Forelimb muscle (tissue), 1 donor: ENCODE results near the gene GDAP1L1. TPM values are rescaled to one million over a fixed set of nuclear protein-coding genes. Genes with fewer than 3 reads are reported as not detected.
A peak's percentile ranks its signal among the peaks of the same experiment; 100 is the strongest.
"Not testable (repeated sequence)": the region's sequence is repeated elsewhere in the genome, so short reads cannot be mapped to it uniquely, and the experiment has no call there.

Experiments
- DNase-seq: peaks from one replicate; pipeline ENCODE4 v3.0.0-alpha.2; 2013; ENCODE audit warnings: low read depth
- polyA plus RNA-seq: library from polyadenylated mRNA; unstranded; fragments of 120-200 nt; gene quantifications from one replicate; pipeline ENCODE4 v1.2.1, GENCODE V29; 2013; ENCODE audit not compliant: insufficient read length

GDAP1L1 gene
- polyA plus RNA-seq, 1 donor: 0.46 TPM

- no peak for DNase-seq
Observed at GRCh38 chr20:44302026-44302669, 55.0 kb downstream of the GDAP1L1 start.

- DNase-seq: no peak
Observed at GRCh38 chr20:44302736-44303135, 55.6 kb downstream of the GDAP1L1 start.

DNA sequence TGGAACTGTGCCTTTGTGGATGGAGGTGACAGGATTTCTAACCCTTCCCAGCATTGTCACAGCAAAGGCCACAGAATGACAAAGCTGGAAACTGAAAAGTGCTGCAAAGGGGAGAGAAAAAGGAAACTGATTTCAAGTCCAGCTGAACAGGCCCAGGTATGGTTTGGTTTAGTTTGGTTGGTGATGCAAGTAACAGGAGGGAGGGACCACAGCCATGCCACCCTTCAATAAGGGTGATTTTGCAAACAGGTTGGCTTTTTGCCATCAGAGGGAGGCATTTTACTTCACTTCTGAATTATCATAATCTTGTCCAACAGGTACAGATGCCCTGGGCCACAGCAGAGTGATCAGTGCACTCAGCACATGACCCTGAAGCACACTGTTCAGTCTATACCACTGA, 57.3 kb downstream of the GDAP1L1 start:
- no peak for DNase-seq

GRCh38 chr20:44306927-44307326, 59.8 kb downstream of the GDAP1L1 start:
- no peak for DNase-seq

DNA sequence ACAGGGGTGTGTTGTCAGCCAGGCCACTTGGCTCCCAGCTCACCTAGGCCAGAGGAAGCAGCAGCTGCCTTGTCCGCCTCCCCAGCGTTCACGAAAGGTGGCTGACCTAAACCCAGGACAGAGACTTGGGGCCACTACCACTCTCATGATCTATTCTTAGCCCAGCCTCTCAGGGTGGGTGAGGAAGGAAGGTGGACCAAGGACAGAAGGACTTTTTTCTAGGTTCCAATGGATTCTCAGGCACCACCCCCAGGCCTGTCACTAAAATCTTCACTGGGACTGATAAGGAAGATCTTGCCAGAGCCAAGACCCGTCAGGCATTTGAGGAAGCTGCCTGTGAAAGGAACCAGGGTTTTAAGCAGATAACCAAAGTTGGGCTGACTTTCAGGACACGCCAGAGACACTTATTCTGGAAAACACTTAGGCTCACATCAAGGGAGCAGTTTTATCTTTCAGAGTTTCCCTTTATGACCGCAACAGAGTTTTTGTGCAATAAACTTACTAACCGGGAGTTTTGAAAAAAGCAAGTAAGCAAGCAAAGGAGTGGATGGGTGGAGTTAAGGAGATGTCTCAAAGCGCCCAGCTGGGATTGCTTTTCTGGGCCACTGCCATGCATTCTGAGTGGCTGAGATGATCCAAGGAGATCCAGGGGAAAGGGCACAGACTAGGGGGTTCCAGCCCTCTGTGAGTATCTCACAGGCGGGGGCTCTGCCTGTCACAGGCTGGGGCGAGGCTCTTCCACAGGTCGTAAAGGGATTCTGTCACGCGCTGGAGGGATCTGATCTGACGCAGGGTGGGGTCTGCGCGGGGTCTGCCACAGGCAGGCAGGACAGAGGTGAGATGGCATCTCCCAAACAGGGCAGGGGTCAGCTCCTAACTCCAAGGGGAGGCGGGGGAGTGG, 62.9 kb downstream of the GDAP1L1 start:
- no peak for DNase-seq

DNA sequence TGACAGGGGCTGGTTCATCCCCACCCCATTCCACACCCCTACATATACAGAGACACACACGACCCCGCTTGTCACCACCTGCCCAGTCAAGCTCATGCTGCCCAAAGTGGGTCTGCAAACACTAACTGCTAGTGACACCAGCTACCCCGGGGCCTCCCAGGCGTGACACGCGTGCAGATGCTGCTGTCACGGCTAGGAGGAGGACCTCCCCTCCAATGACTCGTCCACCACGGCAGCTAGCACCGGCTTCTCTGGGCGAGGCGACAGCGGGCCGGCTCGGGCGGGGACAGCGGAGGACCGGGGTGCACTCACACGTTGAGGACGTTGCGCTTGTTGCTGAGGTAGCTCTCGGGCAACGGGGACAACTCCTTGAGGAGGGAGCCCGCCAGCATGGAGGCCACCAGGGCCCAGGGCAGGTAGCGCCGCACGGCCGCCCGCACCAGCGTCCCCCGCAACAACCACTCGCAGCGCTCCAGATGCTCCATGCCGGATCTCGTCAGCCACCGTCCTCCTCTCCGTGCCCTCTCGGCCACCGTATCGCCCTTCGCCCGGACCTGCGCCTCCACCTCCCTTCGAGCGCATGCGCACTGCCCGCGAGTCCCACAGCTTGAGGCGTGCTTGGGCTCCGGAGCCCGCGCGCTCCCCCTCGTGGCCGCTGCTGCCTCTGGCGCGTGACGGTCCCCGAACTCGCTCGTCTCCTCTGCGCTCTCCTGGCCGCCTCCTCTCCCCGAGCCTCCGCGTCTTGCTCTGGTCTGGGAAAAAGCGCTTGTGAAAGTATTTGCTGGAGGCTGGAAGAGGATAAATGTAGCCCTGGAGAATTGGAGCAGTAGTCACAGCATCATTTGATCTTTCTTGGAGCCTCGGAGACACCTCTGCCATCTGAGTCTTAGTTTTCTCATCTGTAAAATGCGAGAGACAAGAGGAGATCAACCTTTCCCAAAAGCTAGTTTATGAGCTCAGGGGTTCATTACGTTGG, 63.8 kb downstream of the GDAP1L1 start, which contains the start of gene FITM2:
Gene FITM2 (minus strand): TSS at position 539 of the 976 bp plus-strand sequence. CDS start 54 bp downstream, at position 485.
- DNase-seq: peak; percentile 93

DNA sequence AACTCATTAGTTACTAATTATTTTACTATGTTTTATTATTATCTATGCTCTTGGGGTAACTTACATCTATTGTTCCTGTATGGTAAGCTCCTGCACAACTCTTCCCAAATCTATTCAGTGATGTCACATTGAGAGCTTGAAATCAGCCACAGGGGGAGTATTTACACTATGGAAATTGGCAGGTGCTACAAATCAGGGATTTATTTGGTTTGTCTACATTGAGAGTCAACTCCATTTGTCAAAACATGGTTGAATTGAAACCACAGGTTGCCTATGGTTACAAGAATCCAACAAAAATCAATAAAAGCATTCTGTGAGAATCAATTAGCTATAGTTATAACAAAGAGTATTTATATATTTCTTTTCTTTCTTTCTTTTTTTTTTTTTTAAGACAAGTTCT, 67.8 kb downstream of the GDAP1L1 start:
- no peak for DNase-seq

DNA sequence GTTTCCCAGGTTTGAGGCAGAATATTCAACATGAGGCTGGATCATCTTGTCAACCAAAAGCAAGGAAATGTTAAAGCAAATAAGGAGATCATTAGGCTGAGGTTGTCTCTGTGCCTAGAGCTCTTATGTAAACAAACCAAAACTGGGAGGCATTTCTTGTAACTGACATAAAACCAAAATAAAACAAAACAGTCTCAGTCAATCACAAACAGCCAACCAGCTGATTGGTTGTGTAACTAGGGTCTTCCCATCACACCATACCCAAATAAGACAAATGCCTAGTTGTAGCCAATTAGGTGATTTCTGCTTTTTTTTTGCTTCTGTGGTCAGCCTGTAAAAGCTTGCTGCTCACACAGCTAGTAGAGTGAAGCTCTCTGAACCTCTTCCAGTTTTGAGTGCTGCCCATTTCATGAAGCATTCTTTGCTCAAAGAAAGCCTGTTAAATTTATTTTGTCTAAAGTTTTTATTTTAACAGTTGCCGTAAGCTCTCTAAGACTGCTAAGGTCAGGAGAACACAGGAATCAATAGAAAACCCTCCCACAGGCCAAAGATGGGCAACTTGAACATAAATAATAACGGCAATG, 72.8 kb downstream of the GDAP1L1 start:
- DNase-seq: no peak

GRCh38 chr20:44324343-44324742, 77.2 kb downstream of the GDAP1L1 start:
- DNase-seq: no peak

DNA sequence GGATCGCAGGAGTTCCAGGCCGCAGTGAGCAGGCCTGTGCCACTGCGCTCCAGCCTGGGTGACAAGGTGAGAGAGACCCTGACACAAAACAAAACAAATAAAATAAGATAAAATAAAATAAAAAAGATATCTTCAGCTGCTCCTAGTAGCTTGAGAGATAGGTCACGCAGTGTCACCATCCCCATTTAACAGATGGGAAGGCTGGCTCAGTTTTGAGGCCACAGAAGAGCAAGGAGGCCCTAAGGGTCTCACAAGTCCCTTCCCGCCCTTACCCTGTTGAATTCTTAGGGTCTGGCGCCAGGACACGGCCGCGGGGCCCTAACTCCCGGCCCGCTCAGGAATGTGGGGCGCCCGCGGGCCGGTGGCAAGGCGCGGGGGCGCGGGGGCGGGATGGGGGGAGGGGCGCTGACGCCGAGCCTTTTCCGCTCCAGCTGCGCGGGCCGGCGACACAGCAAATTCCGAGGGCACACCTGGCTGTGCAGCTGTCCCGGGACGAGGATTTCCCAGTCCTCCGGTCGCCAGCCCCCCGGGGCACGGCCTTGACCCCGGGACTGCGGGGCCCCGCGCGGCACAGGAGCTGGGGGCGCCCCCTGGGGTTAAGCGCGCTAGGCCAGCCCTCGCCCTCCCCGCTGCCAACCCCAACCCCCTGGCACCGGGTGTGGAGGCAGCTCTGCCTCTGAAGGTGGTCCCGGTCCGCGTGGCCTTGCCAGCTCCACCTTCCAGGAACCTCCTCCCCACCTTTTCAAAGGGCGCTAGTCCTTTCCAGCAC, 79.5 kb downstream of the GDAP1L1 start:
- DNase-seq: no peak

DNA sequence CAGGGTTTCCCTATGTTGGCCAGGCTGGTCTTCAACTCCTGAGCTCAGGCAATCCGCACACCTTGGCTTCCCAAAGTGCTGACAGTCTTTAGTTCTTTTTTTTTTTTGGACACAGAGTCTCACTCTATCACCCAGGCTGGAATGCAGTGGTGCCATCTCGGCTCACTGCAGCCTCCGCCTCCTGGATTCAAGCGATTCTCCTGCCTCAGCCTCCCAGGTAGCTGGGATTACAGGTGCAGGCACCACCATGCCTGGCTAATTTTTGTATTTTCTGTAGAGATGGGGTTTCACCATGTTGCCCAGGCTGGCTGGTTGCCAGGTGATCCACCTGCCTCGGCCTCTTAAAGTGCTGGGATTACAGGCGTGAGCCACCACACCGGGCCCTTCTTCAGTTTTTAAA, 80.6 kb downstream of the GDAP1L1 start:
- DNase-seq: not testable (repeated sequence)

DNA sequence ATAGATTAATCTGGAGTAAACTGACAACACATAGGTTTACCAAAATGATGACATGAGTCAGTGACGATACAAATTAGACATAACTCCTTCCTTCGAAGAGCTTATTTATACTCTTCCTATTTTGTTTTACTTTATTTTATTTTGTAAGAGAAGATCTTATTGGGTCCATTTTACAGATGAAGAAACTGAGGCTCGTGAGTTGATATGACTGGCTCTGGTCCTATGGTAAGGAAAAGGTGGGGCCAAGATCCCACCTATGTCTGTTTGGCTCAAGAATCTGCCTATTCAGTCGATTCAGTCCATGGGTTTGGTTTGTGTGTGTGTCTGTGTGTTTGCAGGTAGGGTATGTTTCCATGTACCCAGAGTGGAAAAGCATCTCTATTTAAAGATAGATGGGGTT, 81.3 kb downstream of the GDAP1L1 start:
- DNase-seq: no peak

Other genes starting within 250 kb of the GDAP1L1 start
- 105 TPM for gene JPH2, start 60.1 kb upstream of the GDAP1L1 start, polyA plus RNA-seq
- gene OSER1, start 36.5 kb upstream of the GDAP1L1 start, polyA plus RNA-seq: 28.2 TPM
- gene FITM2, start 63.9 kb downstream of the GDAP1L1 start, polyA plus RNA-seq: 7.5 TPM
- gene R3HDML, start 89.7 kb downstream of the GDAP1L1 start, polyA plus RNA-seq: not detected
- gene HNF4A, start 108.4 kb downstream of the GDAP1L1 start, polyA plus RNA-seq: not detected
- 4.1 TPM for gene TTPAL, start 228.6 kb downstream of the GDAP1L1 start, polyA plus RNA-seq